ENCODE data around the gene TMEM164. TPM values are rescaled to one million over a fixed set of nuclear protein-coding genes. Genes with fewer than 3 reads are reported as not detected.

TMEM164 gene
- polyA plus RNA-seq, 1 donor: 44.6 TPM

DNA sequence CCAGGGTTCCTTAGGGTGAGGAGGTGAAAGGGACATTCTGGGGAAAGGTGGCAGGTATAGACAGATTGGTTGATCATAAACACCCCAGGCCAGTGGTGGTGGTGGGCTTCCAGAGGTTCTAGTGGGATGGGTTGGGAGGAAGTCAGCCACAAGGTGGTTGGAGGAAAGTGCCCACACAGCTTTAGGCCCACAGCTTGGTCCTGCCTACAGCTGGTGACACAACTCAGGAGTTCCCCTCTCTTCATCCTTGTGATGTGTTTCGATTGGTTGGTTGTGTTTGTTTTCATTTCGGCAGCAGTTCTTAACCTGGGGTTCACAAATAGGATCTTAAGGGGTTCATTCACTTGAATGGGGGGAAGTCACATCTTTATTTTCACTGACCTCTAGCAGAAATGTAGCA lies 157.0 kb downstream of the TMEM164 start:
- Histone ChIP-seq H3K4me3 (ENCODE audit: low read length) (no peak overlapping the region), H3K4me1 (ENCODE audit: control insufficient read depth, insufficient read depth, low read length) (no peaks in the 10 kb centered on the region), H3K36me3 (ENCODE audit: control insufficient read depth, insufficient read depth, low read length) (peaks cover 4% of the 10 kb centered on the region), H3K27me3 (ENCODE audit: control insufficient read depth, insufficient read depth, low read length) (no peaks in the 10 kb centered on the region), H3K9me3 (ENCODE audit: control insufficient read depth, low read depth, low read length) (no peaks in the 10 kb centered on the region), H3K27ac (ENCODE audit: low read length) (no peak overlapping the region)
- DNase-seq: no peak
- WGBS (ENCODE audit: insufficient coverage, low lambda C conversion rate): no CpG with 5 or more reads among the region's 2 CpGs

DNA sequence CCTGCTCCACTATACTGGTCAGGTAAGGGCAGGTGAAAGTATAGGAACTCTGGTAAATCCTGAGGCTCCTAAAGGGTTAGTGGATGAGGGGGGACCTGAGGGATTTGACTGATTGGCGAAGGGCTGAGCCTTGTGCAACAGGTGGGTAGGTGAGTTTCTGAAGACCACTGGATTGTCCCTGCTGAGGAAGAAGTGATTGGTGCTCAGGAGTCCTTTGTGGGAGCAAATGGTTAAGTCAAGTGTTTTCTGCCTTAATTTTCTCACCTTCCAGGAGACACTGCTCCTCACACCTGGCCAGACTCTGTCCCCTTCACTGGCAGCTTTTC lies 158.4 kb downstream of the TMEM164 start:
- no peaks in the 10 kb centered on the region for H3K4me1 ChIP-seq (ENCODE audit: control insufficient read depth, insufficient read depth, low read length)
- no peak overlapping the region for H3K27ac ChIP-seq (ENCODE audit: low read length)
- H3K9me3 ChIP-seq (ENCODE audit: control insufficient read depth, low read depth, low read length): no peaks in the 10 kb centered on the region
- DNase-seq: no peak
- H3K36me3 ChIP-seq (ENCODE audit: control insufficient read depth, insufficient read depth, low read length): peaks cover 4% of the 10 kb centered on the region
- no peak overlapping the region for H3K4me3 ChIP-seq (ENCODE audit: low read length)
- no peaks in the 10 kb centered on the region for H3K27me3 ChIP-seq (ENCODE audit: control insufficient read depth, insufficient read depth, low read length)
- WGBS (ENCODE audit: insufficient coverage, low lambda C conversion rate): no CpG with 5 or more reads among the region's 1 CpG

DNA sequence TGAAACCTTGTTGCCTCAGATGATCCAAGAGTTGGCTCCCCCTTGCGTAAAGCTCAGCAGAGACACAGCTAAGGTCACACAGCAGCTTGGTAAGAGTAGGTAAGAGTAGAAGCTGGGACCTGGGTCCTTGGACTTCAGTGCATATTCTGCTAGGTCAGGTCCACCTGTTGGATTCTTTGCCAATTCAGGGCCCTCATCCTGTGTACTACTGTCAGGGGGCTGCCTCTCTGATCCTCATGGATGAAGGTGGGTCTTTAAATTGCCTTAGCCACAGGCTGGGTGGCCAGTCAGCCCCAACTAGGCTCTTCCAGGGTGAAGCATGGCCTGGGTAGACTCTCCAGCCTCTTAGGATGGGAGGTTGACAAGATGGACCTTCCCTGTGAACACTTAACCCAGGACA lies 159.2 kb downstream of the TMEM164 start:
- Histone ChIP-seq H3K4me3 (ENCODE audit: low read length) (no peak overlapping the region), H3K27me3 (ENCODE audit: control insufficient read depth, insufficient read depth, low read length) (no peaks in the 10 kb centered on the region), H3K27ac (ENCODE audit: low read length) (no peak overlapping the region), H3K36me3 (ENCODE audit: control insufficient read depth, insufficient read depth, low read length) (no peaks in the 10 kb centered on the region), H3K4me1 (ENCODE audit: control insufficient read depth, insufficient read depth, low read length) (no peaks in the 10 kb centered on the region), H3K9me3 (ENCODE audit: control insufficient read depth, low read depth, low read length) (no peaks in the 10 kb centered on the region)
- WGBS (ENCODE audit: insufficient coverage, low lambda C conversion rate): no CpG with 5 or more reads among the region's 1 CpG
- DNase-seq: no peak

DNA sequence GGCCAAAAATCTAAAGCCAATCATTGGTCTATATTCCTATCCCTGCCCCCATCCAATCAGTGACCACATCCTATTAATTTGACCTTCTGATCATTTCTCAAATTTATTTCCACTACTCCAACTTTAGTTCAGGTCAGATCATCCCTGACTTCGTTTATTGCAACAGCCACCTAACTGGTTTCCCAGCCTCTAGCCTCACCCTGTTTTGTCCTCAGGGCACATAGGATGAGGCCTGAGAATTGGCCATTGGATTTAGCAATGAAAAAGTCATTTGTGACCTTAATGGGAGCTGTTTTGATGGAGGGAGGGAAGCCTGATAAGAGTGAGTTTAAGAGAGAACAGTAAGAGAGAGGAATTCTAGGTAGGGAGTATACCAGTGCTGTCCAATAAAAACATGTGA lies 160.0 kb downstream of the TMEM164 start:
- WGBS (ENCODE audit: insufficient coverage, low lambda C conversion rate): no CpG with 5 or more reads among the region's 1 CpG
- Histone ChIP-seq H3K36me3 (ENCODE audit: control insufficient read depth, insufficient read depth, low read length) (no peaks in the 10 kb centered on the region), H3K4me3 (ENCODE audit: low read length) (no peak overlapping the region), H3K4me1 (ENCODE audit: control insufficient read depth, insufficient read depth, low read length) (no peaks in the 10 kb centered on the region), H3K27me3 (ENCODE audit: control insufficient read depth, insufficient read depth, low read length) (no peaks in the 10 kb centered on the region), H3K9me3 (ENCODE audit: control insufficient read depth, low read depth, low read length) (no peaks in the 10 kb centered on the region), H3K27ac (ENCODE audit: low read length) (no peak overlapping the region)
- no peak for DNase-seq

- Histone ChIP-seq H3K9me3 (ENCODE audit: control insufficient read depth, low read depth, low read length) (no peaks in the 10 kb centered on the region), H3K27ac (ENCODE audit: low read length) (no peak overlapping the region), H3K27me3 (ENCODE audit: control insufficient read depth, insufficient read depth, low read length) (no peaks in the 10 kb centered on the region), H3K4me3 (ENCODE audit: low read length) (no peak overlapping the region), H3K4me1 (ENCODE audit: control insufficient read depth, insufficient read depth, low read length) (no peaks in the 10 kb centered on the region), H3K36me3 (ENCODE audit: control insufficient read depth, insufficient read depth, low read length) (no peaks in the 10 kb centered on the region)
- 83% methylated on average over 1 of the region's 3 CpGs for WGBS (ENCODE audit: insufficient coverage, low lambda C conversion rate)
- no peak for DNase-seq
These were observed 160.6 kb downstream of the TMEM164 start for GRCh38 chrX:110163488-110163887.

- no peak overlapping the region for H3K27ac ChIP-seq (ENCODE audit: low read length)
- no peak overlapping the region for H3K4me3 ChIP-seq (ENCODE audit: low read length)
- H3K4me1 ChIP-seq (ENCODE audit: control insufficient read depth, insufficient read depth, low read length): no peaks in the 10 kb centered on the region
- WGBS (ENCODE audit: insufficient coverage, low lambda C conversion rate): no CpG with 5 or more reads among the region's 9 CpGs
- H3K9me3 ChIP-seq (ENCODE audit: control insufficient read depth, low read depth, low read length): no peaks in the 10 kb centered on the region
- H3K36me3 ChIP-seq (ENCODE audit: control insufficient read depth, insufficient read depth, low read length): peaks cover 5% of the 10 kb centered on the region
- no peaks in the 10 kb centered on the region for H3K27me3 ChIP-seq (ENCODE audit: control insufficient read depth, insufficient read depth, low read length)
- no peak for DNase-seq
These were observed 165.1 kb downstream of the TMEM164 start for GRCh38 chrX:110167952-110168451.

DNA sequence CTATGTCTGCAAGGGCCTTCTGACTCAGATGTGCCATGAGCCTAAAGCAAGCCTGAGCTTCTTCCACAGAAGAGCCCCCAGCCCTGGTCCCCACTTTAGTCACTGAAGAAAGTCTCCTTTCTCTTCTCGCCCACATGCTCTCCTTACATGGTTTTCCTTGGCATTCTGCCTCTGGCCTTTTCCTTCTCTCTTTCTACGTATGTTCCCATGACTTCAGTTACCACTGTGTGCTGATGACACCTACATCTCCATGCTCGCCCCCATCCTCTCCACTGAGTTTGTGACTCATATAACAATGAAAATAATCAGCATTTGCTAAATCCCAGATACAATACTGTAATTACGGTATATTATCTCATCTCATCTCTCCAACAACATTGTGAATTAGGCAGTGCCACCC lies 165.7 kb downstream of the TMEM164 start:
- Histone ChIP-seq H3K27ac (ENCODE audit: low read length) (no peak overlapping the region), H3K36me3 (ENCODE audit: control insufficient read depth, insufficient read depth, low read length) (peaks cover 5% of the 10 kb centered on the region), H3K27me3 (ENCODE audit: control insufficient read depth, insufficient read depth, low read length) (no peaks in the 10 kb centered on the region), H3K9me3 (ENCODE audit: control insufficient read depth, low read depth, low read length) (no peaks in the 10 kb centered on the region), H3K4me1 (ENCODE audit: control insufficient read depth, insufficient read depth, low read length) (no peaks in the 10 kb centered on the region), H3K4me3 (ENCODE audit: low read length) (no peak overlapping the region)
- DNase-seq: no peak
- WGBS (ENCODE audit: insufficient coverage, low lambda C conversion rate): no CpG with 5 or more reads among the region's 4 CpGs

DNA sequence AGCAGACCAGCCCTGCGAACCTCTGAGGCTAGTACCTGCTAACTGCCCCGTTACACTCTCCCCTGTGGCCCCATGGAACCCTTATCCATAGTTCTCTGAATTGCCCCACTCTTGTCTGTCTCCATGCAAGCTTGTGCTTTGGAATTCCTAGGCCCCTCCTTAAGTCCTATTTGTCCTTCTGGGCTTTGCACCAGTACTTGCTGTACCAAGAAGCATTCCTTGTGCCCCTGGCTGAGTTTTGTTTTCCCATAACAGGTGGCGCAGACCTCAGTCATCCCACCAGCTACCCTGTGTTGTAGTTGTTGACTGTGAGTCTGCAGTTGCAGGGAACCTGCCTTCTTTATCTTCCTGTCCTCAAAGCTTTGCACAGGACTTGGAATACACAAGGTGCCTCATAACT lies 167.1 kb downstream of the TMEM164 start:
- H3K4me1 ChIP-seq (ENCODE audit: control insufficient read depth, insufficient read depth, low read length): no peaks in the 10 kb centered on the region
- H3K27me3 ChIP-seq (ENCODE audit: control insufficient read depth, insufficient read depth, low read length): no peaks in the 10 kb centered on the region
- H3K27ac ChIP-seq (ENCODE audit: low read length): no peak overlapping the region
- WGBS (ENCODE audit: insufficient coverage, low lambda C conversion rate): no CpG with 5 or more reads among the region's 3 CpGs
- peaks cover 10% of the 10 kb centered on the region for H3K36me3 ChIP-seq (ENCODE audit: control insufficient read depth, insufficient read depth, low read length)
- H3K4me3 ChIP-seq (ENCODE audit: low read length): no peak overlapping the region
- no peak for DNase-seq
- no peaks in the 10 kb centered on the region for H3K9me3 ChIP-seq (ENCODE audit: control insufficient read depth, low read depth, low read length)

DNA sequence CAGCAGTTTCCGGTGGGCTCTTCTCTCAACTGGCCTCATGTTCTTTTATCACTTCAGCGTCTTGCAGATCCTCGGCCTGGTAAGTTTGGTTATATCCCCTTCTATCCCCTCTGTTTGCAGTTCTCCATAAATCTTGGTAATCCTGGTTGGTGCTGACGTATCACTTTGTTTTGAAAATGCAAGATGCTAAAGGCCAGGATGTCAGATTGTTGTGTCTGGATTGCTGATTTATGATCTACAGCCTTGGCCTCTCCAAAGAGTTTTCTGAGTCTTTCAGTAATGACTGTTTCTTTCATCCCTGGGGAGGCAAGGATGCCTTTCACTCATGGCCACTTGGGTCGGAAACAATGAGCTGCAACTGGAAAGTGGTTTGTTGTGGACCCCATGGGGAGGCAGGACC lies 168.5 kb downstream of the TMEM164 start:
- DNase-seq: no peak
- no peak overlapping the region for H3K4me3 ChIP-seq (ENCODE audit: low read length)
- H3K27ac ChIP-seq (ENCODE audit: low read length): no peak overlapping the region
- H3K27me3 ChIP-seq (ENCODE audit: control insufficient read depth, insufficient read depth, low read length): no peaks in the 10 kb centered on the region
- WGBS (ENCODE audit: insufficient coverage, low lambda C conversion rate): no CpG with 5 or more reads among the region's 5 CpGs
- no peaks in the 10 kb centered on the region for H3K4me1 ChIP-seq (ENCODE audit: control insufficient read depth, insufficient read depth, low read length)
- no peaks in the 10 kb centered on the region for H3K9me3 ChIP-seq (ENCODE audit: control insufficient read depth, low read depth, low read length)
- H3K36me3 ChIP-seq (ENCODE audit: control insufficient read depth, insufficient read depth, low read length): peaks cover 13% of the 10 kb centered on the region

DNA sequence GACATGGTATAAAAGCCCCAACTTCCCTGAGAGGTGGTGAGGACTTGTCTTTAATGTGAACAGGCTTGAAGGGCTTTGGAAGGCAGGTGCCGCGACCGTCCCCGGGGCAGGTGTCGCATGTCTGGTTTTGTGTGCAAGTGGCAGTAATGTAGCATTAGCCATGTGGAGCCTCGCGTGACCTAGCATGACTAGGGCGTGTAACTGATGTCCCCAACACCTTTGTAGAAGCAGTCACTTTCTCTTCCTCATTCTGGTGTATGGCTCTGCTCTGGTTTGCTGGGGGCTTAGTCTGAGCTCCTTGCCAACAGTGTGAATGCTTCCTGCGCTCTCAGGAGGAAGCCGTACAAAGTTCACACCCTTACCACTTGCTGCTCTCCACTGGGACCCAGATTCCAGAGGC lies 169.3 kb downstream of the TMEM164 start:
- H3K36me3 ChIP-seq (ENCODE audit: control insufficient read depth, insufficient read depth, low read length): peaks cover 13% of the 10 kb centered on the region
- H3K4me3 ChIP-seq (ENCODE audit: low read length): no peak overlapping the region
- H3K4me1 ChIP-seq (ENCODE audit: control insufficient read depth, insufficient read depth, low read length): no peaks in the 10 kb centered on the region
- H3K9me3 ChIP-seq (ENCODE audit: control insufficient read depth, low read depth, low read length): no peaks in the 10 kb centered on the region
- H3K27ac ChIP-seq (ENCODE audit: low read length): no peak overlapping the region
- DNase-seq: no peak
- no CpG with 5 or more reads among the region's 10 CpGs for WGBS (ENCODE audit: insufficient coverage, low lambda C conversion rate)
- no peaks in the 10 kb centered on the region for H3K27me3 ChIP-seq (ENCODE audit: control insufficient read depth, insufficient read depth, low read length)

DNA sequence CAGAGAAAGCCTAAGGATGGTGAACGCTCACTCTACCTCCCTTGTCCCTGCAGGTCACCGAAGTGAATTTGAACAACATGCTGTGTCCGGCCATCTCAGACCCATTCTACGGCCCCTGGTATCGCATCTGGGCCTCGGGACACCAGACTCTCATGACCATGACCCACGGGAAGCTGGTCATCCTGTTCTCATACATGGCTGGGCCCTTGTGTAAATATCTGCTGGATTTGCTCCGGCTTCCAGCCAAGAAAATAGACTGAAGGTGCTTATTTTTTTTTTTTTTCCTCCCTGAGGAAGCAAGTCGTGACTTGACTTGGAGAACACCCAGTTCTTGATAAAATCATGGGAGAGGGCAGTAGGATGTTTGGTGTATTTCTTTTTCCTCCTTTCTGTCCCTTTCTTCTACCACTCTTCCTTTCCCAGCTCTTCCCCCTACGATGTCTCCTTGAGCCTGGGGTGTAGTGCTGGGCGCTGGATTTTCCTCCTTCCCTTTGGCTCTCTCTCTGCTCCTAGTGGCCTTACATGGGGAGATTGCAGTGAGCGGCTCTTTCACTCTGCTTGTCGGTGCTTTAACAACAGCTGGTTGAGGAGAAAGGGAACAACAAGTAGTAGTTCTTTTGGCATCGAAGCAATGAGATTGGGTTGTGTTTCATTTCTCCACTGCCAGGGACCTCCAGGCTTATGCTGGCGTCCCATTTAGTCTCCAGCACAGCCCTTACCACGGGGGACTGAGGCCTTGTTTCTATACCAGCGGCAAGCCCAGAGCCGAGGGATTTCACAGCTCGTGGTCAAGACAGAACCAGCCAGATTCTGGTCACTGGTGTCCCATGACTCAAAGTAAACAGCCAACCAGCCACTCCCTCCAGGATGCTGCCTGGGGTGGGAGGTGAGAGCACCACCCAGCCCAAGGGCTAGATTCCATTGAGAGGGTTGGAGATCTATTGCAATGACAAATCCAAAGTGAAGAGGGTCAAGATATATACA lies 170.6 kb downstream of the TMEM164 start:
- no CpG with 5 or more reads among the region's 19 CpGs for WGBS (ENCODE audit: insufficient coverage, low lambda C conversion rate)
- no peak for DNase-seq
- Histone ChIP-seq H3K27me3 (ENCODE audit: control insufficient read depth, insufficient read depth, low read length) (no peaks in the 10 kb centered on the region), H3K4me1 (ENCODE audit: control insufficient read depth, insufficient read depth, low read length) (no peaks in the 10 kb centered on the region), H3K36me3 (ENCODE audit: control insufficient read depth, insufficient read depth, low read length) (peaks cover 13% of the 10 kb centered on the region), H3K4me3 (ENCODE audit: low read length) (no peak overlapping the region), H3K9me3 (ENCODE audit: control insufficient read depth, low read depth, low read length) (no peaks in the 10 kb centered on the region), H3K27ac (ENCODE audit: low read length) (no peak overlapping the region)
